Retina (tissue), 1 donor: Measurements from ENCODE around the gene MAP2K1.
"Not testable (repeated sequence)": the region's sequence is repeated elsewhere in the genome, so short reads cannot be mapped to it uniquely, and the experiment has no call there.

Experiments used
- DNase-seq: peaks from one replicate; pipeline ENCODE4 v3.0.0-alpha.2; 2016

Gene MAP2K1

GRCh38 chr15:66429117-66429516, 42.4 kb downstream of the MAP2K1 start:
- DNase-seq: no peak

GRCh38 chr15:66429546-66429945, 42.8 kb downstream of the MAP2K1 start:
- no peak for DNase-seq

- DNase-seq: no peak
Measured at GRCh38 chr15:66430627-66431255, 44.0 kb downstream of the MAP2K1 start.

GRCh38 chr15:66433726-66434125, 47.0 kb downstream of the MAP2K1 start:
- no peak for DNase-seq

- no peak for DNase-seq
Measured at GRCh38 chr15:66440501-66440900, 53.8 kb downstream of the MAP2K1 start.

- DNase-seq: no peak
Measured at GRCh38 chr15:66452420-66452819, 65.7 kb downstream of the MAP2K1 start.

- no peak for DNase-seq
Measured at GRCh38 chr15:66452971-66453580, 66.4 kb downstream of the MAP2K1 start.

- DNase-seq: no peak
Measured at GRCh38 chr15:66454143-66454542, 67.4 kb downstream of the MAP2K1 start.

GRCh38 chr15:66456211-66456610, 69.5 kb downstream of the MAP2K1 start:
- DNase-seq: no peak

GRCh38 chr15:66459818-66460615, 73.3 kb downstream of the MAP2K1 start:
- no peak for DNase-seq

- not testable (repeated sequence) for DNase-seq
Measured at GRCh38 chr15:66461294-66461693, 74.6 kb downstream of the MAP2K1 start.

- DNase-seq: no peak
Measured at GRCh38 chr15:66461917-66462316, 75.2 kb downstream of the MAP2K1 start.

- DNase-seq: no peak
Measured at GRCh38 chr15:66462627-66463026, 75.9 kb downstream of the MAP2K1 start.

- DNase-seq: not testable (repeated sequence)
Measured at GRCh38 chr15:66465294-66465693, 78.6 kb downstream of the MAP2K1 start.

- not testable (repeated sequence) for DNase-seq
Measured at GRCh38 chr15:66467162-66468040, 80.7 kb downstream of the MAP2K1 start.

- DNase-seq: not testable (repeated sequence)
Measured at GRCh38 chr15:66470825-66471224, 84.1 kb downstream of the MAP2K1 start.

- DNase-seq: no peak
Measured at GRCh38 chr15:66472176-66472999, 85.7 kb downstream of the MAP2K1 start.

- no peak for DNase-seq
Measured at GRCh38 chr15:66474135-66474534, 87.4 kb downstream of the MAP2K1 start.

GRCh38 chr15:66474963-66475362, 88.3 kb downstream of the MAP2K1 start:
- no peak for DNase-seq

- DNase-seq: no peak
Measured at GRCh38 chr15:66476535-66476934, 89.8 kb downstream of the MAP2K1 start.

- no peak for DNase-seq
Measured at GRCh38 chr15:66477011-66477410, 90.3 kb downstream of the MAP2K1 start.

GRCh38 chr15:66480267-66480666, 93.6 kb downstream of the MAP2K1 start:
- no peak for DNase-seq
